SK-N-SH (cell line): ENCODE measurements around the gene PCED1B. TPM values are rescaled to one million over a fixed set of nuclear protein-coding genes. Genes with fewer than 3 reads are reported as not detected.

Experiments used
- CTCF ChIA-PET: fragments of 300-600, 350-600 bp; formaldehyde crosslinking; extraction: SDS; loops from one replicate; lab custom pipeline; 2021; lab: Yijun Ruan, JAX
- POLR2A ChIA-PET: fragments of 350-600 bp; sonication (Branson Sonifier 250); formaldehyde crosslinking; extraction: SDS; loops from one replicate; lab custom pipeline; 2020; ENCODE audit warnings: antibody characterized with exemption, inconsistent platforms; lab: Yijun Ruan, JAX
- DNase-seq: peaks from one replicate; pipeline ENCODE4 v3.0.0; 2012
- H2AFZ ChIP-seq: fragments of 200-600 bp; sonication (generic); 2 replicates; pipeline ENCODE4 v1.8.1; 2016; ENCODE audit warnings: antibody characterized with exemption, mild to moderate bottlenecking, low read depth
- H3F3A ChIP-seq: fragments of 200-600 bp; sonication (generic); replicated peaks from 2 replicates; pipeline ENCODE3; 2016; ENCODE audit warnings: antibody characterized with exemption, mild to moderate bottlenecking; ENCODE audit not compliant: insufficient read depth
- H3K27ac ChIP-seq, 2 experiments: fragments of 200-500 bp in 1 of 2; fragments of 200-600 bp in 1 of 2; sonication (Bioruptor generic) in 1 of 2; sonication (generic), shearing (Covaris generic) in 1 of 2; 2 replicates each; pipeline versions ENCODE4 v1.5.1 to v1.6.1; 2014 to 2016; ENCODE audit warnings: low read depth in 2 of 2, inconsistent platforms in 1 of 2, low read length in 1 of 2, mild to moderate bottlenecking in 1 of 2, mixed read lengths in 1 of 2
- H3K27me3 ChIP-seq: fragments of 200-600 bp; sonication (generic), shearing (Covaris generic); 2 replicates; pipeline ENCODE4 v1.6.1; 2016; ENCODE audit warnings: mixed run types; ENCODE audit not compliant: insufficient read depth
- H3K36me3 ChIP-seq, 2 experiments: fragments of 200-500 bp in 1 of 2; fragments of 200-600 bp in 1 of 2; sonication (Bioruptor generic) in 1 of 2; sonication (generic) in 1 of 2; replicated peaks in 1 of 2; 2 replicates each; pipeline versions ENCODE3 to v1.5.1; 2014 to 2016; ENCODE audit warnings: low read length in 1 of 2, mild to moderate bottlenecking in 1 of 2; ENCODE audit not compliant: insufficient read depth in 2 of 2, control insufficient read depth in 1 of 2
- H3K4me1 ChIP-seq, 2 experiments: fragments of 200-500 bp in 1 of 2; fragments of 200-600 bp in 1 of 2; sonication (Bioruptor generic) in 1 of 2; sonication (generic), shearing (Covaris generic) in 1 of 2; 2 replicates each; pipeline versions ENCODE4 v1.5.1 to v1.6.1; 2014 to 2016; ENCODE audit warnings: low read depth in 1 of 2, low read length in 1 of 2, mixed run types in 1 of 2; ENCODE audit not compliant: insufficient read depth in 2 of 2, control insufficient read depth in 1 of 2
- H3K4me2 ChIP-seq: fragments of 200-600 bp; sonication (generic), shearing (Covaris generic); 2 replicates; pipeline ENCODE4 v1.6.1; 2017; ENCODE audit warnings: mixed run types
- H3K4me3 ChIP-seq, 2 experiments: fragments of 200-500 bp in 1 of 2; fragments of 200-600 bp in 1 of 2; sonication (Bioruptor generic) in 1 of 2; sonication (generic), shearing (Covaris generic) in 1 of 2; 2 replicates each; pipeline versions ENCODE4 v1.5.1 to v1.8.1; 2014 to 2016; ENCODE audit warnings: low read depth in 2 of 2, inconsistent platforms in 1 of 2, low read length in 1 of 2, mild to moderate bottlenecking in 1 of 2, mixed read lengths in 1 of 2, moderate library complexity in 1 of 2
- H3K79me2 ChIP-seq: fragments of 200-600 bp; sonication (generic); 2 replicates; pipeline ENCODE4 v1.8.1; 2017; ENCODE audit warnings: mild to moderate bottlenecking; ENCODE audit not compliant: insufficient read depth
- H3K9ac ChIP-seq: fragments of 200-600 bp; sonication (generic); 2 replicates; pipeline ENCODE4 v1.6.1; 2017; ENCODE audit warnings: mixed run types
- H3K9me2 ChIP-seq: fragments of 200-600 bp; sonication (generic); 2 replicates; pipeline ENCODE4 v1.6.1; 2017; ENCODE audit warnings: mixed run types
- H3K9me3 ChIP-seq: fragments of 200-600 bp; sonication (generic); 2 replicates; pipeline ENCODE4 v1.6.1; 2017; ENCODE audit warnings: mixed run types, mild to moderate bottlenecking, moderate library complexity
- H4K20me1 ChIP-seq: fragments of 200-600 bp; sonication (generic); 2 replicates; pipeline ENCODE4 v1.6.1; 2017; ENCODE audit warnings: mild to moderate bottlenecking, mixed run types; ENCODE audit not compliant: insufficient read depth
- EZH2phosphoT487 ChIP-seq: fragments of 200-600 bp; sonication (generic); IDR thresholded peaks from 2 replicates; pipeline ENCODE4 v1.6.1; 2017; ENCODE audit warnings: low read depth, mixed run types, mild to moderate bottlenecking, antibody characterized with exemption, moderate library complexity, borderline replicate concordance
- FOSL2 ChIP-seq: IDR thresholded peaks from 2 replicates; pipeline ENCODE4 v1.4.0; 2012; ENCODE audit warnings: low read depth, mild to moderate bottlenecking, moderate library complexity, borderline replicate concordance
- FOXM1 ChIP-seq: IDR thresholded peaks from 2 replicates; pipeline ENCODE4 v1.4.0; 2012; ENCODE audit warnings: low read depth, mild to moderate bottlenecking
- GABPA ChIP-seq: IDR thresholded peaks from 2 replicates; pipeline ENCODE4 v1.4.0; 2012; ENCODE audit warnings: low read depth, mild to moderate bottlenecking
- GATA2 ChIP-seq: sonication (generic); formaldehyde crosslinking; IDR thresholded peaks from 2 replicates; pipeline ENCODE4 v1.5.0; 2020; ENCODE audit warnings: mild to moderate bottlenecking, missing genetic modification reagents
- JUND ChIP-seq: IDR thresholded peaks from 2 replicates; pipeline ENCODE4 v1.4.0; 2012
- MEF2A ChIP-seq: IDR thresholded peaks from 2 replicates; pipeline ENCODE4 v1.4.0; 2012; ENCODE audit warnings: low read depth, borderline replicate concordance
- MXI1 ChIP-seq: IDR thresholded peaks from 2 replicates; pipeline ENCODE4 v1.6.1; 2012; ENCODE audit warnings: mild to moderate bottlenecking, low read depth, low read length, improper control_type of control experiment
- NRF1 ChIP-seq: IDR thresholded peaks from 2 replicates; pipeline ENCODE4 v1.6.1; 2012; ENCODE audit warnings: low read depth, mild to moderate bottlenecking, low read length
- RAD21 ChIP-seq: IDR thresholded peaks from 2 replicates; pipeline ENCODE4 v1.6.1; 2012; ENCODE audit warnings: mild to moderate bottlenecking, low read length
- RFX5 ChIP-seq: IDR thresholded peaks from 2 replicates; pipeline ENCODE4 v1.6.1; 2012; ENCODE audit warnings: mild to moderate bottlenecking, improper control_type of control experiment, low read length
- RXRA ChIP-seq: IDR thresholded peaks from 2 replicates; pipeline ENCODE4 v1.4.0; 2012; ENCODE audit warnings: low read depth, mild to moderate bottlenecking, borderline replicate concordance
- TEAD4 ChIP-seq: IDR thresholded peaks from 2 replicates; pipeline ENCODE4 v1.4.0; 2012; ENCODE audit warnings: mild to moderate bottlenecking, borderline replicate concordance; ENCODE audit not compliant: insufficient read depth
- WGBS: methylation state at CpG from one replicate; pipeline ENCODE4 v1.1.6; 2017; ENCODE audit warnings: low lambda C conversion rate; 5-methylcytosine and 5-hydroxymethylcytosine counted together
- polyA plus RNA-seq, 3 experiments: library from polyadenylated mRNA; depleted of rRNA; stranded (reverse); fragments of >200 nt; gene quantifications; 2 replicates each; pipeline ENCODE4 v1.2.3, GENCODE V29; 2012
- TF ChIP-seq, protein P1 (sequence below): IDR thresholded peaks from 2 replicates; pipeline ENCODE4; 2012
- TF ChIP-seq, protein P2 (sequence below): fragments of 200-600 bp; sonication (generic); IDR thresholded peaks from 2 replicates; pipeline ENCODE4 v1.6.1; 2017; ENCODE audit warnings: antibody characterized with exemption, mild to moderate bottlenecking, moderate library complexity
- TF ChIP-seq, protein P3 (sequence below): IDR thresholded peaks from 2 replicates; pipeline ENCODE4 v1.4.0; 2012; ENCODE audit warnings: low read depth, borderline replicate concordance
- TF ChIP-seq, protein P4 (sequence below): IDR thresholded peaks from 2 replicates; pipeline ENCODE4 v1.4.0; 2012; ENCODE audit warnings: low read depth
- TF ChIP-seq, protein P5 (sequence below): fragments of 150-350 bp; IDR thresholded peaks from 2 replicates; pipeline ENCODE4 v1.6.1; 2017; ENCODE audit warnings: antibody characterized with exemption, low read length, low read depth, borderline replicate concordance
- TF ChIP-seq, protein P6 (sequence below): IDR thresholded peaks from 2 replicates; pipeline ENCODE4 v1.6.1; 2012; ENCODE audit warnings: mild to moderate bottlenecking, low read depth, low read length, moderate library complexity

Gene PCED1B
- polyA plus RNA-seq, 1 of the 3 experiments (the other 2 are of a cell fraction), result 0.21 TPM

DNA sequence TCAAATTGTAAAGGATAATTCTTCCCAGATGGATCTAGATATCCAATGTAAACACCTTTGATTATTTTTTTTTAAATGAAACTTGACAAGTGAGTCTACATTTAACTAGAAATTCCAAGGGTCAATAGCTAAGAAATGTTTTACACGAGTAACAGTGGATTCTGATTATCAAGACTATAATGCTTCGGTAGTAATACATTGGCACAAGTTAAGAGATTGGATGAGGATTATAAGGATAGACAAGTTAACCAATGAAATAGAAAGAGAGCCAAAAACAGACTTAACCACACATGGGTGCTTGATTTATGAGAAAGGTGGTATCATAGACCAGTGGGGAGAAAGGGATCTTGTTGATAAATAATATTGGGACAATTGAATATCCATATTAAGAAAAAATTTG, 40.3 kb upstream of the PCED1B start:
- Histone ChIP-seq H3K36me3 (no peaks in the 10 kb centered on the region), H3K9me3 (no peaks in the 10 kb centered on the region; the same call in 1 of the 2 replicates), H3K9ac (no peak overlapping the region), H3K4me3 (no peak overlapping the region), H3K27ac (no peak overlapping the region), H2AFZ (no peak overlapping the region), H3K9me2 (no peaks in the 10 kb centered on the region), H3K27me3 (peaks cover 7% of the 10 kb centered on the region; the same call in 1 of the 2 replicates), H3K4me2 (no peak overlapping the region), H3K79me2 (no peaks in the 10 kb centered on the region), H3F3A (no peaks in the 10 kb centered on the region), H3K4me1 (no peaks in the 10 kb centered on the region), H4K20me1 (no peaks in the 10 kb centered on the region)
- no peak for DNase-seq
- TF ChIP-seq RAD21, result no peak
- TF ChIP-seq, protein P1, sequence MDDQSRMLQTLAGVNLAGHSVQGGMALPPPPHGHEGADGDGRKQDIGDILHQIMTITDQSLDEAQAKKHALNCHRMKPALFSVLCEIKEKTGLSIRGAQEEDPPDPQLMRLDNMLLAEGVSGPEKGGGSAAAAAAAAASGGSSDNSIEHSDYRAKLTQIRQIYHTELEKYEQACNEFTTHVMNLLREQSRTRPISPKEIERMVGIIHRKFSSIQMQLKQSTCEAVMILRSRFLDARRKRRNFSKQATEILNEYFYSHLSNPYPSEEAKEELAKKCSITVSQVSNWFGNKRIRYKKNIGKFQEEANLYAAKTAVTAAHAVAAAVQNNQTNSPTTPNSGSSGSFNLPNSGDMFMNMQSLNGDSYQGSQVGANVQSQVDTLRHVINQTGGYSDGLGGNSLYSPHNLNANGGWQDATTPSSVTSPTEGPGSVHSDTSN, result no peak
- no peak for TF ChIP-seq FOSL2
- TF ChIP-seq RXRA, result no peak
- TF ChIP-seq, protein P2, sequence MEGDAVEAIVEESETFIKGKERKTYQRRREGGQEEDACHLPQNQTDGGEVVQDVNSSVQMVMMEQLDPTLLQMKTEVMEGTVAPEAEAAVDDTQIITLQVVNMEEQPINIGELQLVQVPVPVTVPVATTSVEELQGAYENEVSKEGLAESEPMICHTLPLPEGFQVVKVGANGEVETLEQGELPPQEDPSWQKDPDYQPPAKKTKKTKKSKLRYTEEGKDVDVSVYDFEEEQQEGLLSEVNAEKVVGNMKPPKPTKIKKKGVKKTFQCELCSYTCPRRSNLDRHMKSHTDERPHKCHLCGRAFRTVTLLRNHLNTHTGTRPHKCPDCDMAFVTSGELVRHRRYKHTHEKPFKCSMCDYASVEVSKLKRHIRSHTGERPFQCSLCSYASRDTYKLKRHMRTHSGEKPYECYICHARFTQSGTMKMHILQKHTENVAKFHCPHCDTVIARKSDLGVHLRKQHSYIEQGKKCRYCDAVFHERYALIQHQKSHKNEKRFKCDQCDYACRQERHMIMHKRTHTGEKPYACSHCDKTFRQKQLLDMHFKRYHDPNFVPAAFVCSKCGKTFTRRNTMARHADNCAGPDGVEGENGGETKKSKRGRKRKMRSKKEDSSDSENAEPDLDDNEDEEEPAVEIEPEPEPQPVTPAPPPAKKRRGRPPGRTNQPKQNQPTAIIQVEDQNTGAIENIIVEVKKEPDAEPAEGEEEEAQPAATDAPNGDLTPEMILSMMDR, result no peak
- TF ChIP-seq GATA2, result no peak
- TF ChIP-seq EZH2phosphoT487, result no peak
- TF ChIP-seq FOXM1, result no peak
- TF ChIP-seq, protein P3, sequence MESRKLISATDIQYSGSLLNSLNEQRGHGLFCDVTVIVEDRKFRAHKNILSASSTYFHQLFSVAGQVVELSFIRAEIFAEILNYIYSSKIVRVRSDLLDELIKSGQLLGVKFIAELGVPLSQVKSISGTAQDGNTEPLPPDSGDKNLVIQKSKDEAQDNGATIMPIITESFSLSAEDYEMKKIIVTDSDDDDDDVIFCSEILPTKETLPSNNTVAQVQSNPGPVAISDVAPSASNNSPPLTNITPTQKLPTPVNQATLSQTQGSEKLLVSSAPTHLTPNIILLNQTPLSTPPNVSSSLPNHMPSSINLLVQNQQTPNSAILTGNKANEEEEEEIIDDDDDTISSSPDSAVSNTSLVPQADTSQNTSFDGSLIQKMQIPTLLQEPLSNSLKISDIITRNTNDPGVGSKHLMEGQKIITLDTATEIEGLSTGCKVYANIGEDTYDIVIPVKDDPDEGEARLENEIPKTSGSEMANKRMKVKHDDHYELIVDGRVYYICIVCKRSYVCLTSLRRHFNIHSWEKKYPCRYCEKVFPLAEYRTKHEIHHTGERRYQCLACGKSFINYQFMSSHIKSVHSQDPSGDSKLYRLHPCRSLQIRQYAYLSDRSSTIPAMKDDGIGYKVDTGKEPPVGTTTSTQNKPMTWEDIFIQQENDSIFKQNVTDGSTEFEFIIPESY, result no peak
- ChIA-PET POLR2A (no interaction called here), CTCF (interaction anchor here (1.0 to 1.4 kb wide), 2 partner anchors 17 to 32 kb away, joined by 3 read pairs; no protein-coding TSS in a partner anchor)
- WGBS, result 5% methylated on average over 2 of the region's 2 CpGs

DNA sequence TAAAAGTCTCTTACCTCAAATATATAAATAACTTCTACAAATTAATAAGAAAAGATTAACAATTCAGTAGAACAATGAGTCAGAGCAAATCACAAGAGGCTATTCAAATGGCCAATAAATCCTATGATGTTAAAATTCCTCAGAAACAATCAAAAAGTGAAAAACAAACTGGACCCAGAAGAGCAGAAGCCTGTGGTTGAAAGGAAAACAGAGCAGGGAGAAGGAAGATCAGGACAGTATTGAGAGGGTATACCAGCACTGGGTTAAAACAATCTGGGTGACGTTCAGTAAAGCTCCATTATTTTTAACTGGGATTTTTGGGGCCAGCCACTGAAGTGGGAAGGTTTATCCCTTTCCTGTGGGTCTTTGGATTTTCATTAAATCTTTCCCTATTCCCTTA, 39.7 kb upstream of the PCED1B start:
- Histone ChIP-seq H3K9me3 (no peaks in the 10 kb centered on the region; the same call in 1 of the 2 replicates), H3F3A (no peaks in the 10 kb centered on the region), H3K4me1 (no peaks in the 10 kb centered on the region), H2AFZ (no peak overlapping the region), H3K27me3 (peaks cover 1% of the 10 kb centered on the region; the same call in 1 of the 2 replicates), H3K79me2 (no peaks in the 10 kb centered on the region), H3K27ac (no peak overlapping the region), H4K20me1 (no peaks in the 10 kb centered on the region), H3K36me3 (no peaks in the 10 kb centered on the region), H3K4me2 (no peak overlapping the region), H3K4me3 (no peak overlapping the region; a peak in 1 of 4 replicates), H3K9me2 (no peaks in the 10 kb centered on the region), H3K9ac (no peak overlapping the region)
- no peak for DNase-seq
- 0% methylated on average over 1 of the region's 1 CpG for WGBS
- ChIA-PET CTCF (interaction anchor here (1.4 kb wide), 1 partner anchor 32 kb away, joined by 3 read pairs; no protein-coding TSS in a partner anchor), POLR2A (no interaction called here)
- TF ChIP-seq NRF1, result no peak
- no peak for TF ChIP-seq GABPA
- TF ChIP-seq, protein P4, sequence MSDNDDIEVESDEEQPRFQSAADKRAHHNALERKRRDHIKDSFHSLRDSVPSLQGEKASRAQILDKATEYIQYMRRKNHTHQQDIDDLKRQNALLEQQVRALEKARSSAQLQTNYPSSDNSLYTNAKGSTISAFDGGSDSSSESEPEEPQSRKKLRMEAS, result no peak
- no peak for TF ChIP-seq FOXM1
- TF ChIP-seq JUND, result no peak
- TF ChIP-seq, protein P5, sequence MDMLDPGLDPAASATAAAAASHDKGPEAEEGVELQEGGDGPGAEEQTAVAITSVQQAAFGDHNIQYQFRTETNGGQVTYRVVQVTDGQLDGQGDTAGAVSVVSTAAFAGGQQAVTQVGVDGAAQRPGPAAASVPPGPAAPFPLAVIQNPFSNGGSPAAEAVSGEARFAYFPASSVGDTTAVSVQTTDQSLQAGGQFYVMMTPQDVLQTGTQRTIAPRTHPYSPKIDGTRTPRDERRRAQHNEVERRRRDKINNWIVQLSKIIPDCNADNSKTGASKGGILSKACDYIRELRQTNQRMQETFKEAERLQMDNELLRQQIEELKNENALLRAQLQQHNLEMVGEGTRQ, result no peak
- no peak for TF ChIP-seq MEF2A
- TF ChIP-seq RAD21, result no peak
- TF ChIP-seq, protein P6, sequence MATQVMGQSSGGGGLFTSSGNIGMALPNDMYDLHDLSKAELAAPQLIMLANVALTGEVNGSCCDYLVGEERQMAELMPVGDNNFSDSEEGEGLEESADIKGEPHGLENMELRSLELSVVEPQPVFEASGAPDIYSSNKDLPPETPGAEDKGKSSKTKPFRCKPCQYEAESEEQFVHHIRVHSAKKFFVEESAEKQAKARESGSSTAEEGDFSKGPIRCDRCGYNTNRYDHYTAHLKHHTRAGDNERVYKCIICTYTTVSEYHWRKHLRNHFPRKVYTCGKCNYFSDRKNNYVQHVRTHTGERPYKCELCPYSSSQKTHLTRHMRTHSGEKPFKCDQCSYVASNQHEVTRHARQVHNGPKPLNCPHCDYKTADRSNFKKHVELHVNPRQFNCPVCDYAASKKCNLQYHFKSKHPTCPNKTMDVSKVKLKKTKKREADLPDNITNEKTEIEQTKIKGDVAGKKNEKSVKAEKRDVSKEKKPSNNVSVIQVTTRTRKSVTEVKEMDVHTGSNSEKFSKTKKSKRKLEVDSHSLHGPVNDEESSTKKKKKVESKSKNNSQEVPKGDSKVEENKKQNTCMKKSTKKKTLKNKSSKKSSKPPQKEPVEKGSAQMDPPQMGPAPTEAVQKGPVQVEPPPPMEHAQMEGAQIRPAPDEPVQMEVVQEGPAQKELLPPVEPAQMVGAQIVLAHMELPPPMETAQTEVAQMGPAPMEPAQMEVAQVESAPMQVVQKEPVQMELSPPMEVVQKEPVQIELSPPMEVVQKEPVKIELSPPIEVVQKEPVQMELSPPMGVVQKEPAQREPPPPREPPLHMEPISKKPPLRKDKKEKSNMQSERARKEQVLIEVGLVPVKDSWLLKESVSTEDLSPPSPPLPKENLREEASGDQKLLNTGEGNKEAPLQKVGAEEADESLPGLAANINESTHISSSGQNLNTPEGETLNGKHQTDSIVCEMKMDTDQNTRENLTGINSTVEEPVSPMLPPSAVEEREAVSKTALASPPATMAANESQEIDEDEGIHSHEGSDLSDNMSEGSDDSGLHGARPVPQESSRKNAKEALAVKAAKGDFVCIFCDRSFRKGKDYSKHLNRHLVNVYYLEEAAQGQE, result no peak
- no peak for TF ChIP-seq TEAD4
- TF ChIP-seq RFX5, result no peak
- TF ChIP-seq MXI1, result no peak
